C4-2B (cell line): ENCODE measurements around the gene ITGB3.

Experiments used
- CTCF ChIP-seq: fragments of 450-650 bp; conservative IDR thresholded peaks from 2 replicates; pipeline ENCODE4 v1.5.1; 2017; ENCODE audit warnings: mild to moderate bottlenecking
- ZFX ChIP-seq: fragments of 450-650 bp; IDR thresholded peaks from 2 replicates; pipeline ENCODE4 v1.6.1; 2017

GRCh38 chr17:47287639-47288038 lies 34.0 kb downstream of the ITGB3 start:
- TF ChIP-seq CTCF: no peak
- no peak for TF ChIP-seq ZFX
